Stimulated activated CD4-positive, alpha-beta T cell treated with anti-CD3 and anti-CD28 coated beads, Interleukin-1b, Interleukin-23, amount 100 ng/mL, for 48 hours (primary cell): ENCODE results near the gene SMPD3.

Experiments used
- DNase-seq: peaks from one replicate; pipeline ENCODE4 v3.0.0-alpha.2; 2020

Gene SMPD3

GRCh38 chr16:68432701-68433100 is 15.6 kb downstream of the SMPD3 start:
- DNase-seq = no peak

GRCh38 chr16:68429076-68429854 is 19.0 kb downstream of the SMPD3 start:
- DNase-seq = no peak

- no peak for DNase-seq
These were observed 20.5 kb downstream of the SMPD3 start for GRCh38 chr16:68427649-68428303.

- no peak for DNase-seq
These were observed 22.0 kb downstream of the SMPD3 start for GRCh38 chr16:68426347-68426652.

- no peak for DNase-seq
These were observed 22.6 kb downstream of the SMPD3 start for GRCh38 chr16:68425498-68426346.

- no peak for DNase-seq
These were observed 24.5 kb downstream of the SMPD3 start for GRCh38 chr16:68423771-68424170.

GRCh38 chr16:68422396-68422960 is 25.8 kb downstream of the SMPD3 start:
- DNase-seq = no peak

GRCh38 chr16:68421076-68421475 is 27.2 kb downstream of the SMPD3 start:
- no peak for DNase-seq

GRCh38 chr16:68420366-68420942 is 27.9 kb downstream of the SMPD3 start:
- no peak for DNase-seq

GRCh38 chr16:68417711-68418301 is 30.5 kb downstream of the SMPD3 start:
- DNase-seq = peak; percentile 71

GRCh38 chr16:68416057-68417046 is 32.0 kb downstream of the SMPD3 start:
- no peak for DNase-seq

GRCh38 chr16:68414581-68414980 is 33.7 kb downstream of the SMPD3 start:
- DNase-seq = no peak

- no peak for DNase-seq
These were observed 36.2 kb downstream of the SMPD3 start for GRCh38 chr16:68412061-68412460.

- no peak for DNase-seq
These were observed 37.2 kb downstream of the SMPD3 start for GRCh38 chr16:68411086-68411485.

- DNase-seq = no peak
These were observed 39.3 kb downstream of the SMPD3 start for GRCh38 chr16:68408967-68409366.

- DNase-seq = no peak
These were observed 39.9 kb downstream of the SMPD3 start for GRCh38 chr16:68408428-68408827.

- no peak for DNase-seq
These were observed 41.7 kb downstream of the SMPD3 start for GRCh38 chr16:68406458-68407152.

- DNase-seq = no peak
These were observed 43.5 kb downstream of the SMPD3 start for GRCh38 chr16:68404736-68405345.

- no peak for DNase-seq
These were observed 44.6 kb downstream of the SMPD3 start for GRCh38 chr16:68403704-68404103.

GRCh38 chr16:68403177-68403576 is 45.1 kb downstream of the SMPD3 start:
- DNase-seq = no peak

- DNase-seq = no peak
These were observed 45.6 kb downstream of the SMPD3 start for GRCh38 chr16:68402748-68403040.
